K562 (cell line): ENCODE data around the gene PRSS21. TPM values are rescaled to one million over a fixed set of nuclear protein-coding genes. Genes with fewer than 3 reads are reported as not detected.

Experiments
- EWSR1 ChIP-seq: fragments of 450-650 bp; IDR thresholded peaks from 2 replicates; pipeline ENCODE4 v1.6.1; 2018; ENCODE audit warnings: borderline replicate concordance, mild to moderate bottlenecking, low read depth, moderate library complexity; ENCODE audit not compliant: partially characterized antibody
- FOXA1 ChIP-seq: fragments of 450-650 bp; IDR thresholded peaks from 2 replicates; pipeline ENCODE4 v1.6.1; 2016; ENCODE audit warnings: mild to moderate bottlenecking, borderline replicate concordance
- FOXK1 ChIP-seq: sonication (generic); formaldehyde crosslinking; IDR thresholded peaks from 2 replicates; pipeline ENCODE4 v1.8.0; 2022; ENCODE audit warnings: missing genetic modification reagents, mild to moderate bottlenecking, borderline replicate concordance
- GATAD2B ChIP-seq: fragments of 450-650 bp; IDR thresholded peaks from 2 replicates; pipeline ENCODE4 v1.6.1; 2017; ENCODE audit warnings: mild to moderate bottlenecking, borderline replicate concordance
- HDAC6 ChIP-seq: IDR thresholded peaks from 2 replicates; pipeline ENCODE4 v1.6.1; 2012; ENCODE audit warnings: low read depth, mild to moderate bottlenecking, control low read depth, inconsistent platforms, low read length, moderate library complexity
- LCOR ChIP-seq: sonication (generic); formaldehyde crosslinking; IDR thresholded peaks from 2 replicates; pipeline ENCODE4 v1.8.0; 2022; ENCODE audit warnings: mild to moderate bottlenecking, missing genetic modification reagents
- MITF ChIP-seq: IDR thresholded peaks from 2 replicates; pipeline ENCODE4 v1.6.1; 2014; ENCODE audit warnings: antibody characterized with exemption
- PHF20 ChIP-seq: fragments of 450-650 bp; IDR thresholded peaks from 2 replicates; pipeline ENCODE4 v1.6.1; 2018; ENCODE audit not compliant: partially characterized antibody
- POLR3A ChIP-seq: IDR thresholded peaks from 2 replicates; pipeline ENCODE4 v1.6.1; 2011; ENCODE audit warnings: borderline replicate concordance, mild to moderate bottlenecking, moderate library complexity; ENCODE audit not compliant: insufficient read length, insufficient read depth; ENCODE audit errors: extremely low read depth
- SUPT5H ChIP-seq: fragments of 450-650 bp; IDR thresholded peaks from 2 replicates; pipeline ENCODE4 v1.6.1; 2016
- TBP ChIP-seq: optimal IDR thresholded peaks from 2 replicates; pipeline ENCODE3; 2011; ENCODE audit warnings: low read depth, low read length, improper control_type of control experiment
- ZBTB7A ChIP-seq: IDR thresholded peaks from 2 replicates; pipeline ENCODE4 v1.6.1; 2011; ENCODE audit warnings: low read depth, mild to moderate bottlenecking, low read length, moderate library complexity, borderline replicate concordance; ENCODE audit not compliant: control insufficient read depth
- ZC3H4 ChIP-seq: sonication (generic); formaldehyde crosslinking; IDR thresholded peaks from 2 replicates; pipeline ENCODE4 v1.9.0; 2021; ENCODE audit warnings: missing genetic modification reagents, borderline replicate concordance
- ZFP1 ChIP-seq: fragments of 450-650 bp; formaldehyde crosslinking; IDR thresholded peaks from 2 replicates; pipeline ENCODE4 v1.4.0; 2020; ENCODE audit warnings: mild to moderate bottlenecking, mixed read lengths
- ZNF12 ChIP-seq: sonication (generic); formaldehyde crosslinking; IDR thresholded peaks from 2 replicates; pipeline ENCODE4 v1.4.0; 2020; ENCODE audit warnings: mild to moderate bottlenecking, missing genetic modification reagents
- ZNF347 ChIP-seq: fragments of 450-650 bp; formaldehyde crosslinking; IDR thresholded peaks from 2 replicates; pipeline ENCODE4 v1.4.0; 2020; ENCODE audit warnings: low read depth, mild to moderate bottlenecking, moderate library complexity
- ZNF354B ChIP-seq: fragments of 250-450 bp; sonication (Bioruptor Pico); IDR thresholded peaks from 2 replicates; pipeline ENCODE4 v1.4.0; 2020
- ZNF696 ChIP-seq: fragments of 250-450 bp; sonication (Bioruptor Pico); conservative IDR thresholded peaks from 2 replicates; pipeline ENCODE4 v1.4.0; 2020; ENCODE audit warnings: mild to moderate bottlenecking, moderate library complexity
- polyA plus RNA-seq, 8 experiments: library from polyadenylated mRNA; depleted of rRNA in 4 of 8; stranded (reverse) in 5 of 8; unstranded in 3 of 8; fragments of >200 nt; fragmentation: Nextera tagmentation in 2 of 8; fragmentation: Illumina TruSeq in 1 of 8; extraction: Ambion mirVana in 2 of 8; extraction: Trizol in 1 of 8; gene quantifications; 2 replicates each; pipeline versions ENCODE4 v1.2.1 to v1.2.3, GENCODE V29; 2011 to 2014; ENCODE audit warnings: inconsistent platforms in 1 of 8, missing spikeins in 1 of 8
- total RNA-seq, 7 experiments: library from RNA; depleted of rRNA in 6 of 7; stranded (reverse); fragments of >200 nt in 6 of 7; fragmentation: Illumina TruSeq in 2 of 7; extraction: Trizol in 2 of 7; gene quantifications; 2 replicates each; pipeline versions ENCODE4 v1.2.1 to v1.2.3, GENCODE V29; 2011 to 2021; ENCODE audit warnings: low replicate concordance in 1 of 7
- TF ChIP-seq, protein P1 (sequence below), 2 experiments: fragments of 450-650 bp; IDR thresholded peaks; 2 replicates each; pipeline ENCODE4 v1.6.1; 2016
- TF ChIP-seq, protein P2 (sequence below): sonication (generic); formaldehyde crosslinking; IDR thresholded peaks from 2 replicates; pipeline ENCODE4 v1.8.0; 2022; ENCODE audit warnings: mild to moderate bottlenecking, missing genetic modification reagents
- TF ChIP-seq, protein P3 (sequence below): fragments of 150-350 bp; IDR thresholded peaks from 2 replicates; pipeline ENCODE4 v1.6.1; 2014; ENCODE audit warnings: low read depth, mild to moderate bottlenecking, low read length, borderline replicate concordance

The PRSS21 gene
- total and polyA plus RNA-seq, 9 of the 15 experiments (the other 6 are each of a cell fraction or from before 2014, with no cell fraction given), result 12.1 to 121 (median 61.3) TPM

GRCh38 chr16:2776500-2777139 lies 40.4 kb upstream of the PRSS21 start (continued):
- TF ChIP-seq MITF, result no peak
- TF ChIP-seq GATAD2B, result no peak
- TF ChIP-seq SUPT5H, result no peak
- TF ChIP-seq, protein P1, sequence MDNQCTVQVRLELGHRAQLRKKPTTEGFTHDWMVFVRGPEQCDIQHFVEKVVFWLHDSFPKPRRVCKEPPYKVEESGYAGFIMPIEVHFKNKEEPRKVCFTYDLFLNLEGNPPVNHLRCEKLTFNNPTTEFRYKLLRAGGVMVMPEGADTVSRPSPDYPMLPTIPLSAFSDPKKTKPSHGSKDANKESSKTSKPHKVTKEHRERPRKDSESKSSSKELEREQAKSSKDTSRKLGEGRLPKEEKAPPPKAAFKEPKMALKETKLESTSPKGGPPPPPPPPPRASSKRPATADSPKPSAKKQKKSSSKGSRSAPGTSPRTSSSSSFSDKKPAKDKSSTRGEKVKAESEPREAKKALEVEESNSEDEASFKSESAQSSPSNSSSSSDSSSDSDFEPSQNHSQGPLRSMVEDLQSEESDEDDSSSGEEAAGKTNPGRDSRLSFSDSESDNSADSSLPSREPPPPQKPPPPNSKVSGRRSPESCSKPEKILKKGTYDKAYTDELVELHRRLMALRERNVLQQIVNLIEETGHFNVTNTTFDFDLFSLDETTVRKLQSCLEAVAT (IDR thresholded peaks at IDR 0.05), result no peak
- no peak for TF ChIP-seq ZNF347 (CRISPR knock-in tag)
- TF ChIP-seq, protein P2, sequence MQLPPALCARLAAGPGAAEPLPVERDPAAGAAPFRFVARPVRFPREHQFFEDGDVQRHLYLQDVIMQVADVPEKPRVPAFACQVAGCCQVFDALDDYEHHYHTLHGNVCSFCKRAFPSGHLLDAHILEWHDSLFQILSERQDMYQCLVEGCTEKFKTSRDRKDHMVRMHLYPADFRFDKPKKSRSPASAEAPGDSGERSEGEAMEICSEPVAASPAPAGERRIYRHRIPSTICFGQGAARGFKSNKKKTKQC, result 0 out of 2 replicates have a peak, but pooled peaks have one; percentile 31
- no peak for TF ChIP-seq ZC3H4 (CRISPR knock-in tag)
- no peak for TF ChIP-seq EWSR1
- no peak for TF ChIP-seq ZNF12
- no peak for TF ChIP-seq TBP
- TF ChIP-seq POLR3A, result no peak
- TF ChIP-seq ZNF354B (CRISPR knock-in tag), result no peak
- TF ChIP-seq PHF20, result peak; percentile 19
- TF ChIP-seq FOXA1, result no peak
- TF ChIP-seq, protein P3, sequence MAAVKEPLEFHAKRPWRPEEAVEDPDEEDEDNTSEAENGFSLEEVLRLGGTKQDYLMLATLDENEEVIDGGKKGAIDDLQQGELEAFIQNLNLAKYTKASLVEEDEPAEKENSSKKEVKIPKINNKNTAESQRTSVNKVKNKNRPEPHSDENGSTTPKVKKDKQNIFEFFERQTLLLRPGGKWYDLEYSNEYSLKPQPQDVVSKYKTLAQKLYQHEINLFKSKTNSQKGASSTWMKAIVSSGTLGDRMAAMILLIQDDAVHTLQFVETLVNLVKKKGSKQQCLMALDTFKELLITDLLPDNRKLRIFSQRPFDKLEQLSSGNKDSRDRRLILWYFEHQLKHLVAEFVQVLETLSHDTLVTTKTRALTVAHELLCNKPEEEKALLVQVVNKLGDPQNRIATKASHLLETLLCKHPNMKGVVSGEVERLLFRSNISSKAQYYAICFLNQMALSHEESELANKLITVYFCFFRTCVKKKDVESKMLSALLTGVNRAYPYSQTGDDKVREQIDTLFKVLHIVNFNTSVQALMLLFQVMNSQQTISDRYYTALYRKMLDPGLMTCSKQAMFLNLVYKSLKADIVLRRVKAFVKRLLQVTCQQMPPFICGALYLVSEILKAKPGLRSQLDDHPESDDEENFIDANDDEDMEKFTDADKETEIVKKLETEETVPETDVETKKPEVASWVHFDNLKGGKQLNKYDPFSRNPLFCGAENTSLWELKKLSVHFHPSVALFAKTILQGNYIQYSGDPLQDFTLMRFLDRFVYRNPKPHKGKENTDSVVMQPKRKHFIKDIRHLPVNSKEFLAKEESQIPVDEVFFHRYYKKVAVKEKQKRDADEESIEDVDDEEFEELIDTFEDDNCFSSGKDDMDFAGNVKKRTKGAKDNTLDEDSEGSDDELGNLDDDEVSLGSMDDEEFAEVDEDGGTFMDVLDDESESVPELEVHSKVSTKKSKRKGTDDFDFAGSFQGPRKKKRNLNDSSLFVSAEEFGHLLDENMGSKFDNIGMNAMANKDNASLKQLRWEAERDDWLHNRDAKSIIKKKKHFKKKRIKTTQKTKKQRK, result no peak
- no peak for TF ChIP-seq ZBTB7A
- TF ChIP-seq ZFP1 (CRISPR knock-in tag), result no peak
- TF ChIP-seq LCOR, result no peak
- TF ChIP-seq HDAC6, result no peak
- TF ChIP-seq ZNF696 (CRISPR knock-in tag), result no peak
- TF ChIP-seq FOXK1, result no peak
